ENCODE measurements around the gene SLC22A13.
A peak's percentile ranks its signal among the peaks of the same experiment; 100 is the strongest.
"Not testable (repeated sequence)": the region's sequence is repeated elsewhere in the genome, so short reads cannot be mapped to it uniquely, and the experiment has no call there.

SLC22A13 gene

DNA sequence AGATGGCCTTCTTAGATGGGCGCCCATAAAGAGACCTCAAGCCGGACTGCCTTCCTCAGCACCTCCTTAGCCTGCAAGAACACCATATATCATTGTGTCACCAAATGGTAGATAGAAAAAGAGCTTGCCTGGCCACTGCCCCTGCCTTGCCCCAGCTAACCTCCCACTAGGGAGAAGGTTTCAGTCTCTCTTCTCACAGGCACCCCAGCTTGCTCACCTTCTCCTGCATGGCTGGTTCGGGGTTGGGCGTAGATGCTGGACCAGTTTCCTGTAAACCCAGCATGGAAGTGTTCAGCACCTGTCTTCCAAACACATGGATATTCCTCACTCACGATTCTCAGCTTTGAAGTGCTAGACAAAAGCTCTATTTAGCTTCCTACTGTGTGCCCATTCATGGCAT, 13.2 kb downstream of the SLC22A13 start:
- TF ChIP-seq, protein P1, sequence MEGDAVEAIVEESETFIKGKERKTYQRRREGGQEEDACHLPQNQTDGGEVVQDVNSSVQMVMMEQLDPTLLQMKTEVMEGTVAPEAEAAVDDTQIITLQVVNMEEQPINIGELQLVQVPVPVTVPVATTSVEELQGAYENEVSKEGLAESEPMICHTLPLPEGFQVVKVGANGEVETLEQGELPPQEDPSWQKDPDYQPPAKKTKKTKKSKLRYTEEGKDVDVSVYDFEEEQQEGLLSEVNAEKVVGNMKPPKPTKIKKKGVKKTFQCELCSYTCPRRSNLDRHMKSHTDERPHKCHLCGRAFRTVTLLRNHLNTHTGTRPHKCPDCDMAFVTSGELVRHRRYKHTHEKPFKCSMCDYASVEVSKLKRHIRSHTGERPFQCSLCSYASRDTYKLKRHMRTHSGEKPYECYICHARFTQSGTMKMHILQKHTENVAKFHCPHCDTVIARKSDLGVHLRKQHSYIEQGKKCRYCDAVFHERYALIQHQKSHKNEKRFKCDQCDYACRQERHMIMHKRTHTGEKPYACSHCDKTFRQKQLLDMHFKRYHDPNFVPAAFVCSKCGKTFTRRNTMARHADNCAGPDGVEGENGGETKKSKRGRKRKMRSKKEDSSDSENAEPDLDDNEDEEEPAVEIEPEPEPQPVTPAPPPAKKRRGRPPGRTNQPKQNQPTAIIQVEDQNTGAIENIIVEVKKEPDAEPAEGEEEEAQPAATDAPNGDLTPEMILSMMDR (conservative IDR thresholded peaks at IDR 0.05; ENCODE audit: low read depth, low read length), result no peak
- H3K4me3 ChIP-seq (ENCODE audit: low read depth, low read length), result no peak overlapping the region
- DNase-seq (ENCODE audit: low read depth), result no peak

DNA sequence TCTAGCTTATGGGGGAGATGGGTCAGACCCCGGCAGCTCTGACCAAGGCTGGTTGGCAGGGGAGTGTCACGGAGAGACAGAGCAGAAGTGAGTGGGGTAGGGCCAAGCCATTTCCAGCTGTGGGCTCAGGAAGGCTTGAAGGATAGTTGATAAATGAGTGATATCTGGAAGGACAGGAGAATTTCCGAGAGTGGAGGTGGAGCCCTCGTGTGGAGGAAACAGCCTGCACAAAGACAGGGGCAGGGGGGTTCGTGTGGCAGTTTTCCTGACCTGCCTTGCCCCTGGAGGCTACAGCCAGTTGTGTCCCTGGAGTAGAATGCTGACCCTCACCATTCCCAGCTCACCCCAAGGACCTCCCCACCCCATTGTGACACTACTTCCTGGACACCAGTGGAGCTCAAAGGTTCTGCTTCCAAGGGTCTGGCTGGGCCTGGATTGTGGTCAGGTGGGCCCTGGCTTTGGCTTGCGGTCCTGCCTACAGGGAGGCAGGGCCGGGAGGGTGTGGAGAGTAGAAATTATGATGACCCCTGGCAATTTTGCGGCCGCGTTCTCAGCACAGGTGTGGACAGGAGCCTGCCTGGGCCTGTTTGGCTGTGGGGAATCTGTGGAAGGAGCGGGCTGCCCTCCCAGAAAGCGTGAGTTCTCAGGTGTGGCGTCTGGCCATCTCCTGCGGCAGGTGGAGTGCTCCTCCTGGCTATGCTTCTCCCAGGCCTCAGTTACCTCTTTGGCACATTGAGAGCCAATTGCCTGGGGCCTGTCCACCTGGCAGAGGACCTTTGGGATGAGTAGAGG, 16.5 kb downstream of the SLC22A13 start, which contains the start of gene SLC22A14:
Gene SLC22A14, plus strand, starts transcription at position 400 of the 792 bp plus-strand sequence. CDS start 23,733 bp downstream, outside the sequence.
- H3K4me3 ChIP-seq (ENCODE audit: low read depth, low read length), result no peak within 1 kb of the TSS
- TF ChIP-seq, protein P1 (conservative IDR thresholded peaks at IDR 0.05; ENCODE audit: low read depth, low read length), result peak; percentile 38
- no peak for DNase-seq (ENCODE audit: low read depth)

DNA sequence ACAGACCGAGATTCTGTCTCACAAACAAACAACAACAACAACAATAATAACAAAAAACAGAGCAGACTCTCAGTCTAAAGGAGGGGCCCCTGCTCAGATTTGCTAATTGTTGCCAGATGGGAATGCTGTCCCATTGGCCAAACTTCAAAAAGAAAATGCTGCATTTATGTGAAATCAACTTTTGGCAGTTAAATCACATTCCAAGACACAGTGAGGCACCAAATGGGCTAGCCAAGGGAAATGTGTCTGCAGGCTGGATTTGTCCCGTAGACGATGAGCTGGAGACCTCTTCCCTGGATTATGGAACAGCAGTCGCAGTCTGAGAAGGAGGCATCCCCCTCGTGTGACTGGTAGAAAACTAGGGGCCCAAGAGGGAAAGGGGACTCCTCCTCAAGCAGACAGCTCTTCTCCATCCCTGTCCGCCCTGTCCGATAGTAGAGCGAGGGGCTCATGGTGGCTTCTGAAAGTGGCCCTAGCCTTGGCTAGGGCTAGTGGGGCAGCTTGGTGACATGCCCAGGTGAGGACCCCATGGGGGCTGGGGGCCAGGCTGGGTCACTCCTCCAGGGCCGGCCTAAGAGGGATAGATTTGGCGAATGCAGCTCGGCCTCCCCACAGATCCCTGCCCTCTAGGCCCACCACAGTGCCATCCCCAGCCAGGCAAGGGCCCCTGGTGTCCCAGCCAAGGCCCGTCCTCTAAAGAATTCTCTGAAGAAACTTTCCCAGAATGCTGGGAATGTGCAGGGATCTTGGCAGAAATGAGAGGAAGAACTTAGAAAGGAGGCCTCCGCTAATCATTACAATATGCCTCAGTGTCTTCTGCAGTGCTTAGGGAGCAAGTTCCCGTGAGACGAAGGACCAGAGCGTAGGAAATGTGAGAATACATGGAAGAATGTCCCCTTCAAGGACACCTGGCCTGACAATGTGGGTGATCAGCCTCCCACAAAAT, 18.5 kb downstream of the SLC22A13 start:
- TF ChIP-seq, protein P1 (conservative IDR thresholded peaks at IDR 0.05; ENCODE audit: low read depth, low read length), result no peak
- no peak overlapping the region for H3K4me3 ChIP-seq (ENCODE audit: low read depth, low read length)
- DNase-seq (ENCODE audit: low read depth), result peak; percentile 45

DNA sequence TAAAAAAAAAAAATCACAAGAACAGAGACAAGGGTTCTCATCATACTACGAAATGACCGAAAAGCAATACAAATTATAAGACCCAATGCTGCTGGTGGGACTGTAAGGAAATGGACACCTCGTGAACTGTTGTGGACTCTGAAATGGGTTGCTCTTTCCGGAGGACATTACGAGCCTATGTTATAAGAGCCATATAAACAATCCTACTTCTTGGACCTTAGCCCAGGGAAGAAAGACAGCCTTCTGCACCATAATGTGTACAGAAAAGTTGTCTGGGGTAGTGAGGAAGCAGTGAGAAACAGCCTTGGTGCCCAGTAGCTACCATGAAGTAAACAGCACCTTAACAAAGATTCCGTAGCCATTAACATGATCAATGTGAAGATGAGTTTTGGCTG, 19.1 kb downstream of the SLC22A13 start:
- TF ChIP-seq, protein P1 (conservative IDR thresholded peaks at IDR 0.05; ENCODE audit: low read depth, low read length), result no peak
- no peak overlapping the region for H3K4me3 ChIP-seq (ENCODE audit: low read depth, low read length)
- no peak for DNase-seq (ENCODE audit: low read depth)

DNA sequence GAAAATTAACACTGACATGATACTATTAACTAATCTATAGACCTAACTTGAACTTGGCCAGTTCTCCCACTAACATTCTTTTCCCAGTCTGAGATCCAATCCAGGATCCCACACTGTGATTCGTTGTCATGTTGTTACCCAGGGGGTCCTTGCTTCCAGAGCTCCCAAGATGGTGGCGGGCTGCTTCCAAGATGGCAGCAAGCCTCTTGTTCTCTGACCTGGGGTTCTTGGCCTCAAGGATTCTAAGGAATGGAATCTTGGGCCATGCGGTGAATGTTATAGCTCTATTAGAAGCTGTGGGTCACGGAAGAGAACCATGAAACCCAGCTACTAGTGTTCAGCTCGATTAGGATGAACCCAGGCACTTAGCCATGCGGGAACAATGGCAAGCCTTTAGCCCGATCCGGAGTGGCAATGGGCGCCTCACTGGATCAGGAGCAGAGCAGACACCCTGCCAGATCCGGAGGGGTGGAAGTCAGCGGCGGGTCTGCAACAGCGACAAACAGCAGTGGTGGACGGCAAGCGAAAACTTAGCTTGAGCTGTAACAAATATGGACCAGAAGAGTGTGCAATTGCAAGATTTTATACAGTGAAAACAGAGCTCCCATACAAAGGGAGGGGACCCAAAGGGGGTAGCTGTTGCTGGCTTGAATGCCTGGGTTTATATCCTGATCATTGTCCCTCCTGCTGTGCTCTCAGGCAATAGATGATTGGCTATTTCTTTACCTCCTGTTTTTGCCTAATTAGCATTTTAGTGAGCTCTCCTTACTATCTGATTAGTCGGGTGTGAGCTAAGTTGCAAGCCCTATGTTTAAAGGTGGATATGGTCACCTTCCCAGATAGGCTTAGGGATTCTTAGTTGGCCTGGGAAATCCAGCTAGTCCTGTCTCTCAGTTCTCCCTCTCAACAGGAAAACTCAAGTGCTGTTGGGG, 23.9 kb downstream of the SLC22A13 start:
- H3K4me3 ChIP-seq (ENCODE audit: low read depth, low read length); DNase-seq (ENCODE audit: low read depth): not testable (repeated sequence)

DNA sequence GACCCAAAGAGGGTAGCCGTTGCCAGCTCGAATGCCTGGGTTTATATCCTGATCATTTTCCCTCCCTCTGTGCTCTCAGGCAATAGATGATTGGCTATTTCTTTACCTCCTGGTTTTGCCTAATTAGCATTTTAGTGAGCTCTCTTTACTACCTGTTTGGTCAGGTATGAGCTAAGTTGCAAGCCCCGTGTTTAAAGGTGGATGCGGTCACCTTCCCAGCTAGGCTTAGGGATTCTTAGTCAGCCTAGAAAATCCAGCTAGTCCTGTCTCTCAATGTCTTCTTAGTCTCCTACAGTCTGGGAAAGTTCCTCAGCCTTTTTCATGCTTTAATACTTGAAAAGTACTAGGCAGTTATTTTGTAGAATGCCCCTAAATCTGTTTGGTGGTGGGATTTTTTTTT, 31.4 kb downstream of the SLC22A13 start:
- not testable (repeated sequence) for DNase-seq (ENCODE audit: low read depth); H3K4me3 ChIP-seq (ENCODE audit: low read depth, low read length)

DNA sequence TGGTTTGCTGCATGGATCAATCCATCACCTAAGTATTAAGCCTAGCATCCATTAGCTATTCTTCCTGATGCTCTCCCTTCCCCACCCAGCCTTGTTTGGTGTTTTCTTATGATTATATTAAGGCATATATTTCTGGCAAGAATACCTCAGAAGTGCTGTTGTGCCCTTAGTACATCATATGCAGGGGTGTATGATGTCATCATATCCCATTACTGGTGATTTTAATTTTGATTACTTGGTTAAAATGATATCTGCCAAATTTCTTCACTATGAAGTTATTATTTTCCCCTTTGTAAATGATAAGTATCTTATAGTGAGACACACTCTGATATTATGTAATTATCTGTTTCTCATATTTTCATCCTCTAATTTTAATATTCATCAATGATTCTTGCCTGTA, 31.9 kb downstream of the SLC22A13 start:
- H3K4me3 ChIP-seq (ENCODE audit: low read depth, low read length), result no peak overlapping the region
- no peak for DNase-seq (ENCODE audit: low read depth)
- TF ChIP-seq, protein P1 (conservative IDR thresholded peaks at IDR 0.05; ENCODE audit: low read depth, low read length), result no peak
